A549 (cell line): ENCODE measurements around the gene RTP2.

Experiments used
- CBX8 ChIP-seq: fragments of 200-600 bp; sonication (generic); IDR thresholded peaks from 2 replicates; pipeline ENCODE4 v1.6.1; 2016
- CHD2 ChIP-seq: fragments of 150-350 bp; IDR thresholded peaks from 2 replicates; pipeline ENCODE4 v1.6.1; 2014; ENCODE audit warnings: low read length; ENCODE audit not compliant: partially characterized antibody
- CTCF ChIP-seq: fragments of >200 bp; sonication (Bioruptor Twin); formaldehyde crosslinking; IDR thresholded peaks from 3 replicates; pipeline ENCODE4 v1.5.1; 2016
- HDAC2 ChIP-seq: fragments of 200-600 bp; sonication (generic); IDR thresholded peaks from 2 replicates; pipeline ENCODE4 v1.6.1; 2016
- KDM1A ChIP-seq: fragments of 200-600 bp; sonication (generic); IDR thresholded peaks from 2 replicates; pipeline ENCODE4 v1.6.1; 2016; ENCODE audit warnings: low read depth, mild to moderate bottlenecking
- NR3C1 ChIP-seq: fragments of >200 bp; sonication (Bioruptor Twin); formaldehyde crosslinking; IDR thresholded peaks from 3 replicates; pipeline ENCODE4 v1.6.1; 2017
- POLR2A ChIP-seq: IDR thresholded peaks from 2 replicates; pipeline ENCODE4 v1.6.1; 2012; ENCODE audit warnings: mild to moderate bottlenecking, low read length
- RAD21 ChIP-seq, 2 experiments: fragments of >200 bp in 1 of 2; sonication (Bioruptor Twin) in 1 of 2; formaldehyde crosslinking in 1 of 2; IDR thresholded peaks in 1 of 2; conservative IDR thresholded peaks in 1 of 2; 2 replicates in 1 of 2; 3 replicates in 1 of 2; pipeline ENCODE4 v1.6.1; 2012 to 2018; ENCODE audit warnings: inconsistent platforms in 1 of 2
- REST ChIP-seq: fragments of 200-600 bp; sonication (generic); IDR thresholded peaks from 2 replicates; pipeline ENCODE4 v1.6.1; 2016; ENCODE audit warnings: antibody characterized with exemption, mild to moderate bottlenecking, moderate library complexity
- SMC3 ChIP-seq: fragments of >200 bp; sonication (Bioruptor Twin); formaldehyde crosslinking; IDR thresholded peaks from 3 replicates; pipeline ENCODE4 v1.6.1; 2018; ENCODE audit warnings: inconsistent platforms

- TF ChIP-seq CTCF (no peak), RAD21 (conservative IDR thresholded peaks at IDR 0.05 in 1 of 2, IDR thresholded peaks at IDR 0.05 in 1 of 2) (no peak), SMC3 (no peak), POLR2A (no peak), NR3C1 (no peak), CHD2 (no peak), REST (no peak), HDAC2 (no peak), KDM1A (no peak), CBX8 (no peak)
These were observed 39.4 kb downstream of the RTP2 start for GRCh38 chr3:187662848-187663409.
